A673 (cell line): Measurements from ENCODE around the gene STX18. TPM values are rescaled to one million over a fixed set of nuclear protein-coding genes. Genes with fewer than 3 reads are reported as not detected.

Experiments used
- BruUV-seq: library from RNA; stranded (reverse); fragments of 400-500 nt; replicated peaks from 2 replicates; lab custom pipeline; 2021; lab: Mats Ljungman, UMichigan
- CTCF ChIA-PET: fragments of 300-600 bp; sonication (Branson Sonifier 250); formaldehyde crosslinking; loops from one replicate; lab custom pipeline; 2022; ENCODE audit warnings: antibody characterized with exemption; lab: Charles Lee
- POLR2A ChIA-PET: fragments of 300-600 bp; sonication (Branson Sonifier 250); formaldehyde crosslinking; loops from one replicate; lab custom pipeline; 2022; ENCODE audit warnings: antibody characterized with exemption; ENCODE audit not compliant: low non-redundant PET; lab: Charles Lee
- DNase-seq: peaks from one replicate; pipeline ENCODE4 v3.0.0-alpha.2; 2015; ENCODE audit warnings: low spot score
- H3K27ac ChIP-seq: fragments of 200-600 bp; sonication (generic); 2 replicates; pipeline ENCODE4 v1.5.1; 2016; ENCODE audit warnings: mixed run types, low read depth, mild to moderate bottlenecking, mixed read lengths, antibody characterized with exemption, low read length; ENCODE audit not compliant: poor library complexity, severe bottlenecking
- H3K27me3 ChIP-seq: fragments of 200-600 bp; sonication (generic); replicated peaks from 2 replicates; pipeline ENCODE4 v1.6.1; 2017; ENCODE audit warnings: mixed run types, low read depth, mild to moderate bottlenecking, mixed read lengths, antibody characterized with exemption, low read length; ENCODE audit not compliant: insufficient read depth, poor library complexity
- H3K36me3 ChIP-seq: fragments of 200-600 bp; sonication (generic); 2 replicates; pipeline ENCODE4 v1.6.1; 2016; ENCODE audit warnings: mixed run types, mild to moderate bottlenecking, mixed read lengths, antibody characterized with exemption, low read length; ENCODE audit not compliant: insufficient read depth, poor library complexity, severe bottlenecking
- H3K4me1 ChIP-seq: fragments of 200-600 bp; sonication (generic); 2 replicates; pipeline ENCODE4 v1.6.1; 2017; ENCODE audit warnings: mixed run types, mild to moderate bottlenecking, mixed read lengths, antibody characterized with exemption, low read length; ENCODE audit not compliant: insufficient read depth, poor library complexity, severe bottlenecking
- H3K4me3 ChIP-seq: fragments of 200-600 bp; sonication (generic); 2 replicates; pipeline ENCODE4 v1.5.1; 2016; ENCODE audit warnings: low read depth, mixed run types, mild to moderate bottlenecking, mixed read lengths, low read length; ENCODE audit not compliant: poor library complexity, severe bottlenecking
- H3K9me3 ChIP-seq: fragments of 200-600 bp; sonication (generic); 2 replicates; pipeline ENCODE4 v1.6.1; 2016; ENCODE audit warnings: mixed run types, low read depth, mild to moderate bottlenecking, mixed read lengths, antibody characterized with exemption, low read length; ENCODE audit not compliant: poor library complexity, severe bottlenecking
- EZH2 ChIP-seq: fragments of 200-600 bp; sonication (generic); IDR thresholded peaks from 2 replicates; pipeline ENCODE4 v1.6.1; 2017; ENCODE audit warnings: borderline replicate concordance, low read depth, mild to moderate bottlenecking, mixed read lengths, antibody characterized with exemption, low read length; ENCODE audit not compliant: poor library complexity, severe bottlenecking
- intact Hi-C: fragments of 100-400 bp; cut with micrococcal nuclease; formaldehyde crosslinking; loops from one replicate; pipeline ENCODE4 v1.10.0; 2022; ENCODE audit not compliant: unreplicated experiment
- total RNA-seq: library from RNA; stranded (reverse); gene quantifications from 2 replicates; pipeline ENCODE4 v1.2.3, GENCODE V29; 2021
- TF ChIP-seq, protein P1 (sequence below): fragments of 300-800, 200-600 bp; sonication (generic); conservative IDR thresholded peaks from 2 replicates; pipeline ENCODE4 v1.5.1; 2017; ENCODE audit warnings: low read depth, mild to moderate bottlenecking, antibody characterized with exemption, low read length, moderate library complexity, mixed read lengths

Gene STX18
- total RNA-seq, 1 experiment from 2014 or later: 34.3 TPM

DNA sequence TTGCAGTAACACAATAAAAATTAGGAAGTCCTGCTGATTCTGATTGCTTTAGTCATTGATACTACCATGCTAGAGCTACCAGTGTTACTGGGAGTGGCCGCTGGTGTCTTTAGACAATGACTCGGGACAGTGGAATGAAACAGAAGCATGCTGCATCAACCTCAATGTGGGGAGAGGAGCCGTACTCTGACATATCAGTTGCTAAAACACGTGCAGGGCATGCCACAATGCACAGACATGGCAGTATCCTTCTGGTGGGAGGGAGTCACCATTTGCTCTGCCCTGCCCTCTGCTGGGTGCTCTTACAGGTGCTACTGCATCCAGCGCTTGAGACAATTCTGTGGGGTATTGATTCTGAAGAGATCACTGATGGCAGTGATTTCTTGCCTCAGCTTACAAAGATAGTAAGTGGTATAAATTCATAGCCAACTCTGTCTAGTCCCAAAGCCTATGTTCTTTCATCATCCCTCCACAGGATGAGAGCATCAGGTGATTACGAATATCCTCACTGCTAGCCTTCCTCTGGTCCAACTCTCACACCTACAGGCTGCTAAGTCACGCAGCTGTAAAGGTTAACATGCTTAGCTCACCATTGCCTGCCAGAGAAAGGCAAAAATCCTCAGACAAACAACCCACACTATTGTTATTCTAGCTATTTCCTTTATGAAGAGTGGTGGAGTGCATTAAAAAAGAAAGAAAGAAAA, 111.2 kb downstream of the STX18 start:
- ChIA-PET POLR2A (no interaction called here), CTCF (no interaction called here)
- intact Hi-C loops: loop anchor here (5.0 to 10.0 kb wide), 2 partner anchors 43 to 176 kb away; partner anchors contain the start of gene NSG1
- Histone ChIP-seq H3K9me3 (no peaks in the 10 kb centered on the region), H3K27ac (no peak overlapping the region), H3K4me1 (peaks cover 3% of the 10 kb centered on the region), H3K4me3 (no peak overlapping the region), H3K36me3 (no peaks in the 10 kb centered on the region), H3K27me3 (no peaks in the 10 kb centered on the region)
- no TSS peak for BruUV-seq
- DNase-seq: peak; percentile 71
- no peak for TF ChIP-seq EZH2
- TF ChIP-seq, protein P1, sequence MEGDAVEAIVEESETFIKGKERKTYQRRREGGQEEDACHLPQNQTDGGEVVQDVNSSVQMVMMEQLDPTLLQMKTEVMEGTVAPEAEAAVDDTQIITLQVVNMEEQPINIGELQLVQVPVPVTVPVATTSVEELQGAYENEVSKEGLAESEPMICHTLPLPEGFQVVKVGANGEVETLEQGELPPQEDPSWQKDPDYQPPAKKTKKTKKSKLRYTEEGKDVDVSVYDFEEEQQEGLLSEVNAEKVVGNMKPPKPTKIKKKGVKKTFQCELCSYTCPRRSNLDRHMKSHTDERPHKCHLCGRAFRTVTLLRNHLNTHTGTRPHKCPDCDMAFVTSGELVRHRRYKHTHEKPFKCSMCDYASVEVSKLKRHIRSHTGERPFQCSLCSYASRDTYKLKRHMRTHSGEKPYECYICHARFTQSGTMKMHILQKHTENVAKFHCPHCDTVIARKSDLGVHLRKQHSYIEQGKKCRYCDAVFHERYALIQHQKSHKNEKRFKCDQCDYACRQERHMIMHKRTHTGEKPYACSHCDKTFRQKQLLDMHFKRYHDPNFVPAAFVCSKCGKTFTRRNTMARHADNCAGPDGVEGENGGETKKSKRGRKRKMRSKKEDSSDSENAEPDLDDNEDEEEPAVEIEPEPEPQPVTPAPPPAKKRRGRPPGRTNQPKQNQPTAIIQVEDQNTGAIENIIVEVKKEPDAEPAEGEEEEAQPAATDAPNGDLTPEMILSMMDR: peak; percentile 79

DNA sequence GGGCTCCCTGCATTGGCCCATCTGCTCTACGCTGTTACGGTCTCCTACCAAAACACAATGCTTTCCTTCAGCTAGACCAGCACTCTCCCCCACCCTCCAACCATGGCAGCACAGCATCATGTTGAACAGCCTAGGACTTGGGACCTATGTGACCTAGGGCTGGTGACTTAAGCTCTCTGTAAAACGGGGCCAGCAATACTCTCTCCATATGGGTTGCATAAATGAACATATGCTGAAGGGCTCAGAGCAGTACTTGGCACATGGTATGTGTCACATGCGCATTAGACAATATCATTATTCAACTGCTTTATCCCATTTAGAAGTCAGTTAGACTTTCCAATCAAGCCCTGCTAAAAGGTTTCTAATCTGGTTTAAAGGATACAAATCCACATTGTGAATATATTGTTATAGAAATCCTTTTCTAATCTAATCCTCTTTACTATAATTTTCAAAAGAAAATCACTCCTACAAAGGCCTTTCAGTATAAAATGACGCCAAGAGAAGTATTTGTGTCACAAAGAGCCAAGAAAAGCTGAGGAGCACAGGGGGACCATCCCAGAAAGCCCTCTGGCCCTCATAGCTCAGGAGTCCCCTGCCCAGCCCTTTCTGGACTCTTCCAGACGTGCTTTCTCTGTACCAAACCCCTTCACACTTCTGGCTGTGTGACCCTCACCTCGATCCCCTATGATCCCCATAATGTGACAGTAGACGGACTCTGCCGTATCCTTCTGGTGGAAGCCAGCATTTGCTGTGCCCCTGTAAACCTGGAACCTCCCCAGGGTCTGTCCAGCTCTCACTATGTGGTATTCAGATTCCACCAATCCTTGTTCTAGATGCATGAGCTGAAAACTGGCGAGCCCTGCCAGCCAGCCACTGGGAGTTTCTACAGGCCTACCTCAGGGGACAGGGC, 112.6 kb downstream of the STX18 start:
- intact Hi-C loops: no loop called here
- Histone ChIP-seq H3K9me3 (no peaks in the 10 kb centered on the region), H3K27ac (no peak overlapping the region), H3K36me3 (no peaks in the 10 kb centered on the region), H3K4me3 (no peak overlapping the region), H3K4me1 (peaks cover 3% of the 10 kb centered on the region), H3K27me3 (no peaks in the 10 kb centered on the region)
- TF ChIP-seq, protein P1: no peak
- TF ChIP-seq EZH2: no peak
- BruUV-seq: no TSS peak
- CTCF ChIA-PET: no interaction called here
- DNase-seq: no peak
- POLR2A ChIA-PET: no interaction called here

DNA sequence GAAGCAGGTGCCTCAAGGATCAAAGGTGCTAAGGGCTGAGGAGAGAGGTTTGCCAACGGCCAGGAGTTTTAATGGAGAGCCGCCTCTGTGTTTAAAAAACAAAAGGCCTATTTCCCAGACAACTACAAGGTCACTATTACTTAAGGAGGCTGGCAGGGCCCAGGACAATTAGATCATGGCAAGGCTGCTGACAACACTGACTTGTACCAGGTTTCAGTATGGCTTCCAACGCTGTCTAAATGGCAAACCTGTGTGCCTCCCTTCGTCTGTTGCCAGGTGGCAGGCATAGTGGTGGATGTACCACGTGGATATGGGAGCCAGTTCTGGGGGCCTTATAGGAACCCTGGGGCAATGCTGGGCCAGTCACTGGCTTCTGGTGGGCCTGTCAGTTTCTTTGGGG, 114.0 kb downstream of the STX18 start:
- no peak for DNase-seq
- H3K4me1 ChIP-seq: peaks cover 3% of the 10 kb centered on the region
- CTCF ChIA-PET: no interaction called here

More for the DNA sequence above, 114.0 kb downstream of the STX18 start:
- no peak overlapping the region for H3K27ac ChIP-seq
- POLR2A ChIA-PET: no interaction called here
- no peaks in the 10 kb centered on the region for H3K27me3 ChIP-seq
- no peak overlapping the region for H3K4me3 ChIP-seq
- H3K36me3 ChIP-seq: no peaks in the 10 kb centered on the region
- no peaks in the 10 kb centered on the region for H3K9me3 ChIP-seq
- intact Hi-C loops: no loop called here
- BruUV-seq: no TSS peak
- TF ChIP-seq, protein P1: no peak
